Keratinocyte (primary cell): ENCODE measurements around the gene KLHL29.

Experiments
- CTCF ChIP-seq, 3 experiments: IDR thresholded peaks in 1 of 3; conservative IDR thresholded peaks in 1 of 3; optimal IDR thresholded peaks in 1 of 3; 2 replicates in 2 of 3; 3 replicates in 1 of 3; pipeline versions ENCODE3 to v1.5.1; 2011; ENCODE audit warnings: low read length in 3 of 3, mild to moderate bottlenecking in 3 of 3, moderate library complexity in 2 of 3, control low read depth in 1 of 3, inconsistent platforms in 1 of 3; ENCODE audit not compliant: insufficient read depth in 2 of 3; ENCODE audit errors: extremely low read depth in 1 of 3
- EZH2 ChIP-seq: IDR thresholded peaks from one replicate; pipeline ENCODE4 v1.6.1; 2012; ENCODE audit warnings: inconsistent platforms, mild to moderate bottlenecking, low read length, moderate library complexity

DNA sequence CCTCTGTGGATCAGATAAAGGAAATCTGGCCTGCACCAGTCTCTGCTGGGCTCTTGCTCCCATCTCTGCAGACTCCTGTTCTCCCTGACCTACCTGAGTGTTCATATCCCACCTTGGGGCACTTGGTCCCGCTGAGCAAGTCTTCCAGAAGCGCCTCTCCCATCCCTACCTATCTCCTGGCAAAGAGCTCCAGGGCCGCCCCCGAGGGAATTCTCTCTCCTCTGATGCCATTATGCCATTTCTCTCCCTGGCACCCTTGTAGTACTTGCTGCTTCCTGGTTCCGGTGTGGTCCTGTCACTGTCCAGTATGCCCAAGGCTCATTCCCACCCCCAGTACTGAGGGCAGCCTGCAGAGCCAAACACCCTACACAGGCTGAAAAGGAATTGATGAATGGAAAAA, 99.8 kb downstream of the KLHL29 start:
- no peak for TF ChIP-seq CTCF (optimal IDR thresholded peaks at IDR 0.05 in 1 of 3, IDR thresholded peaks at IDR 0.05 in 1 of 3, conservative IDR thresholded peaks at IDR 0.05 in 1 of 3; ENCODE audit: extremely low read depth in 1 of 3, insufficient read depth in 2 of 3, low read length in 3 of 3)
- TF ChIP-seq EZH2 = no peak
